Lower lobe of right lung (tissue), 2 donors: ENCODE results near the gene SIGMAR1. TPM values are rescaled to one million over a fixed set of nuclear protein-coding genes. Genes with fewer than 3 reads are reported as not detected.

Source experiments
- ATAC-seq, 2 donors: fragments of 200-7000 bp; cut with Tn5 transposase; one replicate each; pipeline ENCODE4 v1.9.1; 2020 to 2022; ENCODE audit warnings: mild to moderate bottlenecking in 2 of 2, moderate library complexity in 2 of 2
- DNase-seq: peaks from one replicate; pipeline ENCODE4 v3.0.0-alpha.2; 2020
- H3K27ac ChIP-seq: fragments of 200-600 bp; one replicate; pipeline ENCODE4 v1.8.0; 2022
- H3K27me3 ChIP-seq: fragments of 200-600 bp; one replicate; pipeline ENCODE4 v1.8.0; 2022; ENCODE audit warnings: low read depth
- H3K36me3 ChIP-seq: fragments of 200-600 bp; one replicate; pipeline ENCODE4 v1.8.0; 2022; ENCODE audit warnings: mild to moderate bottlenecking
- H3K4me1 ChIP-seq: fragments of 200-600 bp; one replicate; pipeline ENCODE4 v1.8.0; 2022
- H3K4me3 ChIP-seq: fragments of 200-600 bp; one replicate; pipeline ENCODE4 v1.8.0; 2022; ENCODE audit warnings: mild to moderate bottlenecking
- H3K9me3 ChIP-seq: fragments of 200-600 bp; one replicate; pipeline ENCODE4 v1.8.0; 2022
- intact Hi-C: fragments of 100-400 bp; cut with DNase I; formaldehyde crosslinking; loops from one replicate; pipeline ENCODE4 v1.11.0; 2022
- total RNA-seq: library from RNA; stranded (reverse); fragmentation: NEBNext Ultra II Directional; extraction: Animal tissue kit (Norgen Biotek cat#: 25700); gene quantifications from one replicate; pipeline ENCODE4 v1.2.1, GENCODE V29; 2021
- TF ChIP-seq, protein P1 (sequence below): fragments of 200-600 bp; IDR thresholded peaks from one replicate; pipeline ENCODE4 v1.8.0; 2022; ENCODE audit warnings: antibody characterized with exemption, mild to moderate bottlenecking
- donor health status: DM: no; HTN: yes; CAD: no; lungs with severe emphysema.

The SIGMAR1 gene
- total RNA-seq, 1 donor from 2014 or later: 35.0 TPM

DNA sequence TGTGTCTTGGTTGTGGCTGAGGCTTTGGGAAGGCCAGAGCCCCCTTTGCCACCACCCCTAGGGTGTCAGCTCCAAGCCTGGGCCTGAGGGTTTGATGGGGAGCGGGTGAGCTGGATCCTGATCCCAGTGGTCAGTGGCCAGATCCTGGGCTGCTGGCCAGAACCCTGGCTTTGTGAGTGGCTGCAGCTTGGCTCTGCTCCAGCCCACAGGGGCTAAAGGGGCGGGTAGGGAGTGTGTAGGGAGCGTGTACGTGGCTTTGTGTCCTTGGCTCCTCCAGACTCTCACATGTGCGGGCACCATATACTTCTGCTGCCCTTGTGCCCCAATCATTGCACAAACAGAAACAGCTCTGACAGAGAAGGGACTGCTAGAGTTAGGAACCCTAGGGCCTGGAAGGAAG lies 13.2 kb upstream of the SIGMAR1 start:
- DNase-seq: no peak
- Histone ChIP-seq H3K4me1 (peaks cover 62% of the 10 kb centered on the region), H3K4me3 (no peak overlapping the region), H3K9me3 (no peaks in the 10 kb centered on the region), H3K36me3 (peaks cover 29% of the 10 kb centered on the region), H3K27me3 (no peaks in the 10 kb centered on the region), H3K27ac (peak overlapping the region; percentile 72)
- ATAC-seq: no peak
- TF ChIP-seq, protein P1, sequence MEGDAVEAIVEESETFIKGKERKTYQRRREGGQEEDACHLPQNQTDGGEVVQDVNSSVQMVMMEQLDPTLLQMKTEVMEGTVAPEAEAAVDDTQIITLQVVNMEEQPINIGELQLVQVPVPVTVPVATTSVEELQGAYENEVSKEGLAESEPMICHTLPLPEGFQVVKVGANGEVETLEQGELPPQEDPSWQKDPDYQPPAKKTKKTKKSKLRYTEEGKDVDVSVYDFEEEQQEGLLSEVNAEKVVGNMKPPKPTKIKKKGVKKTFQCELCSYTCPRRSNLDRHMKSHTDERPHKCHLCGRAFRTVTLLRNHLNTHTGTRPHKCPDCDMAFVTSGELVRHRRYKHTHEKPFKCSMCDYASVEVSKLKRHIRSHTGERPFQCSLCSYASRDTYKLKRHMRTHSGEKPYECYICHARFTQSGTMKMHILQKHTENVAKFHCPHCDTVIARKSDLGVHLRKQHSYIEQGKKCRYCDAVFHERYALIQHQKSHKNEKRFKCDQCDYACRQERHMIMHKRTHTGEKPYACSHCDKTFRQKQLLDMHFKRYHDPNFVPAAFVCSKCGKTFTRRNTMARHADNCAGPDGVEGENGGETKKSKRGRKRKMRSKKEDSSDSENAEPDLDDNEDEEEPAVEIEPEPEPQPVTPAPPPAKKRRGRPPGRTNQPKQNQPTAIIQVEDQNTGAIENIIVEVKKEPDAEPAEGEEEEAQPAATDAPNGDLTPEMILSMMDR: no peak
- intact Hi-C loops: no loop called here

DNA sequence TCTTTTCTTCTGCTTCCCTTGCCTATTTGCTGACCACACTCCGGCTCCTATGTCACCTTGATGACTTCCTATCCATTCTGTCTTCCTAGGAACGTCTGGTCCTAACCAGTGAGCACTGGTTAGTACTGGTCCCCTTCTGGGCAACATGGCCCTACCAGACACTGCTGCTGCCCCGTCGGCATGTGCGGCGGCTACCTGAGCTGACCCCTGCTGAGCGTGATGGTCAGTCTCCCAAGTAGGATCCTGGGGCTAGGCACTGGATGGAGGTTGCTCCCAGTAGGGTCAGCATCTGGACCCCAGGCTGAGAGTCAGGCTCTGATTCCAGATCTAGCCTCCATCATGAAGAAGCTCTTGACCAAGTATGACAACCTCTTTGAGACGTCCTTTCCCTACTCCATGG lies 11.1 kb upstream of the SIGMAR1 start:
- intact Hi-C loops: no loop called here
- Histone ChIP-seq H3K36me3 (peaks cover 29% of the 10 kb centered on the region), H3K4me3 (no peak overlapping the region), H3K9me3 (no peaks in the 10 kb centered on the region), H3K27ac (no peak overlapping the region), H3K27me3 (no peaks in the 10 kb centered on the region), H3K4me1 (peaks cover 43% of the 10 kb centered on the region)
- TF ChIP-seq, protein P1: no peak
- DNase-seq (no peak), ATAC-seq (no peak)

DNA sequence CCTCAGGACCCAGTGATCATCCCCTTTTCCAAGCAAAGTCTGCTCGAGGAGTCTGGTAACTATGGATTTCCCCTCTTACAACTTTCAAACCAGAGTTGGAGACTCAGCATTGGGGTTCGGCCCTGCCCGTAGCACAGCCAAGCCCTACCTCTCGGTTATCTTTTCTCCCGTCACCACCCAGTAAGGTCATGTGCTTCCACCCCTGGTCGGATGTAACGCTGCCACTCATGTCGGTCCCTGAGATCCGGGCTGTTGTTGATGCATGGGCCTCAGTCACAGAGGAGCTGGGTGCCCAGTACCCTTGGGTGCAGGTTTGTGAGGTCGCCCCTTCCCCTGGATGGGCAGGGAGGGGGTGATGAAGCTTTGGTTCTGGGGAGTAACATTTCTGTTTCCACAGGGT lies 10.1 kb upstream of the SIGMAR1 start:
- H3K27ac ChIP-seq: peak overlapping the region; percentile 91
- H3K27me3 ChIP-seq: no peaks in the 10 kb centered on the region
- TF ChIP-seq, protein P1: no peak
- H3K36me3 ChIP-seq: peaks cover 29% of the 10 kb centered on the region
- ATAC-seq (no peak), DNase-seq (no peak)
- intact Hi-C loops: no loop called here
- peaks cover 35% of the 10 kb centered on the region for H3K4me1 ChIP-seq
- no peaks in the 10 kb centered on the region for H3K9me3 ChIP-seq
- peak overlapping the region; percentile 92 for H3K4me3 ChIP-seq

DNA sequence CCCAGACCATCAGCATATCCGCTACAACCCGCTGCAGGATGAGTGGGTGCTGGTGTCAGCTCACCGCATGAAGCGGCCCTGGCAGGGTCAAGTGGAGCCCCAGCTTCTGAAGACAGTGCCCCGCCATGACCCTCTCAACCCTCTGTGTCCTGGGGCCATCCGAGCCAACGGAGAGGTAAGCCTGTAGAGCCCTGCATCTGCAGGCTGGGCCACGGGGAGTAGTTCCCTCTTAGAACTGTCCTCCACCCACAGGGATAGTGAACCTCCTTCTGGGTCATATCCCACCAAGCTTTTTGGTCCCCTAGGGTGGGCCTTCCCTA lies 9.5 kb upstream of the SIGMAR1 start:
- H3K4me3 ChIP-seq: peak overlapping the region; percentile 92
- peak overlapping the region; percentile 91 for H3K27ac ChIP-seq
- H3K4me1 ChIP-seq: peaks cover 29% of the 10 kb centered on the region
- peaks cover 29% of the 10 kb centered on the region for H3K36me3 ChIP-seq
- ATAC-seq (peak in 1 of 2 donors; percentile 13), DNase-seq (no peak)
- intact Hi-C loops: no loop called here
- TF ChIP-seq, protein P1: no peak
- no peaks in the 10 kb centered on the region for H3K27me3 ChIP-seq
- no peaks in the 10 kb centered on the region for H3K9me3 ChIP-seq

DNA sequence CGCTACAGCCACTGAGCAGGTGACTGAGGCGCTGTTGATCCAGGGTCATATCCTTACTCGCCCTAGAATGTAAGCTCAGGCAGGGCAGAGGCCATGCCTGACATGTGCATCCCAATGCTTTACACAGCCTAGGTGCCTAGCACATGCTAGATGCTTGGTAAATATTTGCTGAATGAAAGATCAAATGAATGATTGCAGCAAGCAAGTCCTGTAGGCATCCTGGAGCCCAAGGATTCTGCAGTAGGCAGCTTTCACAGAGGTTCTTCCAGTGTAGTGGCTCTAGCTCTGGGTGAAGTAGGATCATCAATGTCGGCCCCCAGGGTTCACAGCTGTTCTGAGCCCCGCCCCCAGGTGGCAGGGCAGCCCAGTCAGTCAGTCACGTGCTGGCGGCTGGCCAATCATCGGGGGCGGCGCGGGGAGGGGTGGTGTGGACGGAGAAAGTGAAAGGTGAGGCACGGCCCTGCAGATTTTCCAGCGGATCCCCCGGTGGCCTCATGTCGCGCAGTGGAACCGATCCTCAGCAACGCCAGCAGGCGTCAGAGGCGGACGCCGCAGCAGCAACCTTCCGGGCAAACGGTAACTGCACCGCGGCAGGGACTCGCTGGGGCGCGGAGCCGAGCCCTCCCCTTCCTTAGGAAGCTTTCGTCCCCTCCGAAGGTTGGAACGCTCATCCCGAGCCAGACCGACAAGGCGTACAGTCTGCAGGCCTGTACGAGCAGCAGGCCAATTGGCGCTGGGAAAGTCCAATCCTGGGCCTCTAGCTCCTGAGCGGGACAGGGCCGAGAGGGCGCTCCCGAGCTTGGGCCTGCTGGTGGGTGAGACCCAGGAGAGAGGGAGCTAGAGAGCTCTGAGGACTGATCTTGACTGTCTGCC lies 8.9 kb upstream of the SIGMAR1 start, which contains the start of gene GALT:
GALT (plus strand) TSS at position 465 of the 873 bp plus-strand sequence; CDS start at position 495, 30 bp downstream.
- H3K27me3 ChIP-seq: no peaks in the 10 kb centered on the region
- peak within 1 kb of the TSS; percentile 91 for H3K27ac ChIP-seq
- DNase-seq: peak; percentile 97
- peak within 1 kb of the TSS; percentile 92 for H3K4me3 ChIP-seq
- intact Hi-C loops: no loop called here
- peaks cover 29% of the 10 kb centered on the region for H3K36me3 ChIP-seq
- peaks cover 25% of the 10 kb centered on the region for H3K4me1 ChIP-seq
- ATAC-seq: peak; percentile 96 to 97
- TF ChIP-seq, protein P1: peak; percentile 52
- H3K9me3 ChIP-seq: no peaks in the 10 kb centered on the region
